KBM-7 (cell line): Measurements from ENCODE around the gene FBXL14.

Source experiments
- DNase-seq: peaks from one replicate; pipeline ENCODE4 v3.0.0-alpha.2; 2015
- in situ Hi-C: fragments of 300-500 bp; cut with MboI; formaldehyde crosslinking; loops from 2 replicates; pipeline ENCODE4 v1.14.3; 2020; ENCODE audit warnings: low sequenced_read_pairs, low pct_unique_long_range_greater_than_20kb, mixed read lengths

Gene FBXL14

DNA sequence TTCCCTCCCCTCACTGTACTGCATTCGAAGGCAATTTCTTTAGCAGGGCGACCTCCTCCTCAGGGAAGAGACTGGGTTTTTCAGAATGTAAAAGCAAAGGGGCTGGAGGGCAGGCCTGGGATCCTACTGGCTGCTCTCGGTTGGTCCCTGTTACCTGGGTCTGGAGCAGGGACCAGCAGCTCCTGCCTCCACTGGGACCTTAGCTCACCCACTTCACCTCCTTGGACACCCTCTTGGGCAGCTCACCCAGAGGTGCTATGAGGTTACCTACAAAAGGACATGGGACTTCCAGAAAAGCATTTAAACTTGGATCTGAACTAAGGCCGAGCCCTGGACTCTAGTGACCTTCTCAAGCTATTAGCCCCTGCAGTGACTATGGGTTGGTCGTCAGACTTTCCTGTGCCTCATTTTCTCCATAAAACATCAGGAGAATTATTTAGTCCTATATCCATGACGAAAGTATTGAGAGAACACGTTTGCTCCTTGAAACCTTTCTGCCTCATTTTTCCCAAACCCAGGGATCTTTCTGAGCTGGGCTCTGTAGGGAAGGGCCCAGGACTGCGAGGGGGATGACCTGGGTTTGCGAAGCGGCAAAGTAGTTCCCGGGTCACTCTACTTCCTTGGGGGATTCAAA, 65.0 kb downstream of the FBXL14 start:
- no peak for DNase-seq
- in situ Hi-C loops = no loop called here

DNA sequence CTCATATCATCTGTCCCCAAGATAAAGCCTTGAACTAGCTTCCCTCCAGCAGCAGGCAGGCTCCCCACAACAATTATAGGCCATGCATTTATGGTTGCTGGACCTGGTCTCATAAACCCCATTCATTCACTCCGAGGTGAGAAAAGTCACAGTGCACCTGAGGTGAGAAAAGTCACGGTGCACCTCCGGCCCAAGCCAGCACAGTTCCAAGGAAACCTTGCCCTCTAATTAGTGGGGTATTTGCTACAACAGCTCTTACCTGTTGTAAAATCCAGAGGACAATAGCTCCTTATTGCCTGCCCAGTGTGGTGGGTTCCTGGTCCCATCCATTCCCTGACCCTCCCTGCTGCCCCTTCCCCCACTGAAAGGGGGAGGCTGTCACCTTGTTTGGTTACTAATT, 65.6 kb downstream of the FBXL14 start:
- in situ Hi-C loops = no loop called here
- DNase-seq = no peak

DNA sequence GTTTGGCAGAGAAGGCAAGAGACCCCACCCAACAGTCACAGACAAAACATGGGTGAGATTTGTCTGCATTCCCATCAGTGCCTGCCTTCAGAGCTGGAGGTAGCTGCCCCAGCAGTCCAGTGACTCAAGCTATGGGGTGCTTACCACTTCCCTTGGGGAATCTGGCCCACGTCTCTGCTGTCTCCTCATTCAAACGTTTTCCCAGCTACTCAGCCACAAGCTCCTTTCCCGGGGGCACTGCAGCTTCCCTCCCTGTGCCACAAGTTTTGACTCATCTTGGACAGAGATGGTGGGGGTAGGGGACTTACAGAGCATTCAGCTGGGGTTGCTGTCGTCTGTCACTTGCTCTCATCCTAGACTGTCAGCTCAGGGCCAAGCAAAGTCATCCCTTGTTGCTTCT, 66.6 kb downstream of the FBXL14 start:
- in situ Hi-C loops = no loop called here
- no peak for DNase-seq

DNA sequence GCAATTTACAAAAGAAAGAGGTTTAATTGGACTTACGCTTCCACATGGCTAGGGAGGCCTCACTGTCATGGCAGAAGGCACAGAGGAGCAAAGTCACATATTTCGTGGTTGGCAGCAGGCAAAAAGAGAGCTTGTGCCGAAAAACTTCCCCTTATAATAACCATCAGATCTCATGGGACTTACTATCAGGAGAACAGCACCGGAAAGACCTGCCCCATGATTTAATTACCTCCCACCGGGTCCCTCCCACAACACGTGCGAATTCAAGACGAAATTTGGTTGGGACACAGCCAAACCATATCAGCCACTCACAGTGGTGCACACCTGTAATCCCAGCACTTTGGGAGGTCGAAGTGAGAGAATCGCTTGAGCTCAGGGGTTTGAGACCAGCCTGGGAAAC, 68.5 kb downstream of the FBXL14 start:
- peak; percentile 55 for DNase-seq
- in situ Hi-C loops = no loop called here

DNA sequence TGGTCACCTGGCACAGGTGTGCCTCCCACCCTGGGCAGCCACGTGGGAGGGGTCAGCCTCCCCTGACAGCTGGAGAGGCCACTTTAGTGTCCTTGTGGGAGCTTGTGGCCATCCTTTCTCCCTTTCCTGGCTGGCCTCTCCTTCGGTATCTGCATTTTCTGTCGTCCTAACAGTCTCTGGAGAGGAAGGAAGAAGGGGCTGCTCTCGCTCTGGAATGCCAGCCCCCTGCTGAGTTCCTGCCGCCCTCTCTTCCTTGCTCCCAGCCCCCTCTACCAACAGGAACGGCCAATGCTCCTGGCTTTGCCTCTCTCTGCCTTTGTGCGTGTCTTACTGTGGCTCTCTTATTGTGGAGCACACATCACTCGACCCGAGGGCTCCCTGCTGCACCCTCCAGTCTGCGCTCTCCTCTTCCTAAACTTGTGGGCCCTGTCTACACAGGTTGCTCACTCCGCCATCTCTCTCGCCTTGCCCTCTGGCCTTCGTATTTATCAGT, 70.8 kb downstream of the FBXL14 start:
- DNase-seq = no peak
- in situ Hi-C loops = no loop called here

DNA sequence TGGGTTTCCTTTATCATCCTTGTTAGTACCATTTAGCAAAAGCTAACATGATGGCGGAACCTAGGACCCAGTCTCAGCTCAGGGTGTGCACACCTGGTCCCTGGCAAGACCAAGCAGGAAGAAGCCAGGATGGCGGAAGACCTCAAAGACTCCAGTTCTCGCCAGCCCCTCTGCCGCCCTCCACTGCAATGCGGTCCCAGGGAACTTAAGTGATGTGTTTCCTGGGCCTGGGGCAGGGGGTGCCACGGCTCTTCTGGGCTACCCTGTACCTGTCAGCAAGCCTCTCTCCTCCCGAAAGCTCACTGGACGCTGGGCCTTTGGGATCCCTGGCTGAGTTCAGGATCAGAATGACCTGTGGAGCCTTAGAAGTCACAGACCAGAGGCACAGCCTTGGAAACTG, 71.3 kb downstream of the FBXL14 start:
- DNase-seq = no peak
- in situ Hi-C loops = no loop called here

DNA sequence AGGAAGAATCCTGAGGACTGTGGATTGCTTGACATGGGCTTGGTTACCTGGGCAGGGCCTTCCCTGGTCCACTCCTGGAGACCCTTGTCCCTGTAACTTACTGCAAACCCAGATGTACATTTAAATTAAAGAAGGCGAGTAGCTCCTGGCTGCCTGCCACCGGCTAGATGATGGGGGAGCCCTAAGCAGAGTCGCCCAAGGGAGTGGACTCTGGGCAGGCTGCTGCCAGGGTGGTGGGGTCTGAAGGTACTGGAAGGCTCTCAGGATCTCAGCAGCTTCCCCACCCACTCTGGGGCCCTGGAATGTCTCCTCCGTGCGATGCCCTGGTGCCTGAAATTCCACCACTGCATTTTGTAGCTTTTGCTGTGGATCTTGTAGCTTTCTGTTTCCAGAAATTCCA, 74.7 kb downstream of the FBXL14 start:
- in situ Hi-C loops = no loop called here
- DNase-seq = no peak

DNA sequence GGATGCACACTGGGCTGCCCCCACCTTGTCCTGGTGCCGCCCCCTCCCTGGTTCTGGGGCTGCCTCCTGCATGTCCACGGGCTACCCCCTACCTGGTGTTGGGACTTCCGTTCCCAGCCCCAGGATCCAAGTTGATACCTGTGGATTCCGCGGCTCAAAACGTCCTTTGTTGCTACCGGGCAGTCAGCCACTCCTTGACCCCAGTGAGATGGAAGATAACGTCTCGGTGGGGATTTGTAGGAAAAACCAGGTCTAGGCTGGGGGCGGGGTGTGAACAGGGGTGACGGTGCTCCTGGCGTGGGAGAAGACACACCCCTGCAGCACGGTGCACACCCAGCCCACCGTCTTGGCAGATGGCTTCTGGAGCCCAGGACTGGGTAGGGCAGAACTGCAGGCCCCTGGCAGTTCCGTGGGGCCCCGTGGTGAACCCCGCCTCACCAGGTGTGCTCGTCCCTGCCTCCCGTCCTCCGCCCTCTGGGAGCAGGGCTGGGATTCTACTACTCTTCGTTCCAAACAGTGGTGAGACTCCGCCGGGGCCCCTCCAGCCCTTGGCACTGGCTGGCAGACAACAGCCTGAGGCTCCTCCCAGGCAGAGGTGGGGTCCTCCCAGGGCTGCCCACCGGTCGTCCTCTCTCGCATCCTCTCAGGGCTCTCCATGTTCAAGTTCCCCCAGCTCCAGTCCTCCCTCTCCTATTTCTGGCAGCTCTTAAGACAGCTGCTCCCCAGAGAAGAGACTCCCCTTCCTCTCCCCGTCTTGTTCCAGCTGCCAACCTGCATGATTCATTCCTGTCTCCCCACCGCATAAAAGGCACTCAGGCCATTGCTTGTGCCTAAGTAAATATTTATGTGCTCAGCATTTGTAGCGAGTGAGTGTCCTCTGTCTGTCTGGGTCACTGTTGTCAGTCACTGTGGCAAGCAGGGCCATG, 75.5 kb downstream of the FBXL14 start:
- in situ Hi-C loops = no loop called here
- DNase-seq = no peak

DNA sequence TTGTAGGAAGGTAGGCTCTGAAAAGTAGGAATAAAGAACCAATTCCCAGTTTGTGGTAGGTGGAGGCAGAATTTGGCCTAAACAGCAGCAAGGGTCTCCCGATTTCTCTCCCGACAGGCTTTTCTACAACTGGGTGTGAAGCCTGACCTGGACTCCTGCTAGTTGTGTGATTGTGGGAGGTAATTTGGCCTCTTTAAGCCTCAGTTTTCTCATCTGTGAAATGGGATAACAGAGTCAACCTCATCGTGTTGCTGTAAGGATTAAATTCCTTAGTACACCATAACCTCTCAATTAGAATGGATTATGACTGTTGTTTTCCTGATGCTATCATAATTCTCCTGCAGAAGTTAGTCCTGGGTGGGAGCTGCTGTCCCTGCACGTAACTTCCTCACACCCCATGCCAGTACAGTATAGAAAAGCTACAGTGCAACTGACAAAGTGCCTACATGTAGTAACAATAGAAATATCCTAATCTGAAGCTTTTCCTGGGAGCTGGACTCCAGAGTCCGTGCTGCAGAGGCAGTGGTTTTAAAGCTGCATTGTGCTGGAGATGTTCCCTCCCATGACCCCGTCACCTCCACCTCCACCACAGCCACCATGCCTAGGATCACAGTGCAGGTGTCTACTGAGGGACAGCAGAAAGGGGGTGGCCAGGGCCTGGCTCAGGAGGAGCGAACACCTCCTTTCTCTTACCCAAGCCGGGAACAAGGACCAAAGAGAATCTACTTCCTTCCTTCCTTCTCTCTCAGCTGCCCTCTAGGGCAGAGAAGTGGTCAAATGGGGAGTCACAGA, 76.5 kb downstream of the FBXL14 start:
- DNase-seq = no peak
- in situ Hi-C loops = no loop called here

DNA sequence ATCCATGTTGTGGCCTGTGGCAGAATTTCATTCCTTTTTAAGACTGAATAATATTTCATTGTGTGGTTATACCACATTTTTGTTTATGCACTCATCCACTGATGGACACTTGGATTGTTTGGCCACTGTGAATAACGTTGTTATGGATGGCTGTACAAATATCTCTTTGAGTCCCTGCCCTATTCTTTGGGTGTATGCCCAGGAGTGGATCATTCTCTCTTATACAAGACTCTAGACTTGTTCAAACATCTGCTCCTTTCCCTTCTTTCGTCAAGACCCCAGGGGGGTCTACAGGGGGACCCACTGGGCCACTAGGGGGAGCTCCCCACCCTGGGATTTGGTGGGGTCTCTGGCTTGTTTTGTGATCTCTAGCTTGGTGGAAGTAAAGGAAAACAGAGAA, 77.4 kb downstream of the FBXL14 start:
- in situ Hi-C loops = no loop called here
- peak; percentile 44 for DNase-seq
